Stimulated activated CD8-positive, alpha-beta memory T cell treated with anti-CD3 and anti-CD28 coated beads, Interleukin-7, amount 100 ng/mL, for 4 hours (primary cell): ENCODE results near the gene PDIA6.
"Not testable (repeated sequence)": the region's sequence is repeated elsewhere in the genome, so short reads cannot be mapped to it uniquely, and the experiment has no call there.

ENCODE experiments used
- DNase-seq, 2 donors: peaks; one replicate each; pipeline ENCODE4 v3.0.0-alpha.2; 2020; ENCODE audit warnings: low read depth in 2 of 2

PDIA6 gene

DNA sequence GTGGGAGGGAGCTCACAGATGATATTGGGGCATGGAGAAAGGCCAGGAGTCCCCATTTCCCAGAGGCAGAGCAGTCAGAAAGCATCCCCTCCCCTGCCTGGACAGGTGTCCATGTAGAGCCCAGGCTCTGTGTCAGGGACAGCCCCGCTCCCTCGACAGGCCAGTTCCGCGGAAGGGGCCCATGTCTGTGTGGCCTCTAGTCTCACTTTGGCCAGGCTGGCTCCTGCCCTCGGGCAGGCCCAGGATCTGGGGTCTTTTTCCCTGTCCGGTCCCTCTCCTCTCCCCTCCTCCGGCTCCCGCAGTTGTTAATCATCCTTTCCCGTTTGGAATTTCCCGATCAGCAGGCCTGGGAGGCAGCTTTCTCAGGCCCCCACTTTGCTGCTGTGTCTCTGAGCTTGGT lies 20.4 kb upstream of the PDIA6 start:
- DNase-seq: no peak

DNA sequence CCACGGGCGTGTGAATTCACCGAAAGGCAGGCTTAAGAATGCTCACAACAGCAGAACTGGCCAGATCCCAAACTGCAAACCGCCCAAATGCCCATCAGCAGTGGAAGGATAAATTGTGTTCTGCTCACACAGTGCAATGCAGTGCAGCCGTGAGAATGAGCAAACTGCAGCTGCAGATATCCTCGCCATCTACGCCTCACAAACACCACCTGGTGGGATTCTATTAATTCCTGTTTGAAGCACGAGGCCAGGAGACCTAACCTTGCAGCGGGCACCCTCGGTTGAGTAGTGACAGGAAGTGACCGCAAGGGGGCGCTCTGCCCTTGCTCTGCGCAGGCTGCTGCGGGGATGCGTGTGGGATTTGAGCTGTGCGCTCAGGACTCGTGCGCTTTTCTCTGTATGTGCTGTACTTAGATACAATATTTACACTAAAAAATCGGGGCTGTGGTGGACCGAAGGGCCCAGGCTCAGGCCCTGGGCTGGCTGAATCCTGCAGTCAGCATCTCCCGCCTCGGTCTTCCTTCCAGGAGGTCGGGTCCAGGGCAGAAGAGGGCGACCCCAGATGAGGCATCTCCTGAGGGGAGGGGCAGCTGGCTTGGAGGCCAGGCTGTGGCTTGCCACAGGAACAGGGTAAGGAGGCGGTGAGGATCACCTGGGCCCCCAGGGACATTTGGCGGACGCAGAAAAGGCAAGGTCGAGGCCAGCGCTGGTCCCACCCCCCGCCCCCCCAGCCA lies 19.8 kb upstream of the PDIA6 start:
- peak; percentile 57 to 66 for DNase-seq

DNA sequence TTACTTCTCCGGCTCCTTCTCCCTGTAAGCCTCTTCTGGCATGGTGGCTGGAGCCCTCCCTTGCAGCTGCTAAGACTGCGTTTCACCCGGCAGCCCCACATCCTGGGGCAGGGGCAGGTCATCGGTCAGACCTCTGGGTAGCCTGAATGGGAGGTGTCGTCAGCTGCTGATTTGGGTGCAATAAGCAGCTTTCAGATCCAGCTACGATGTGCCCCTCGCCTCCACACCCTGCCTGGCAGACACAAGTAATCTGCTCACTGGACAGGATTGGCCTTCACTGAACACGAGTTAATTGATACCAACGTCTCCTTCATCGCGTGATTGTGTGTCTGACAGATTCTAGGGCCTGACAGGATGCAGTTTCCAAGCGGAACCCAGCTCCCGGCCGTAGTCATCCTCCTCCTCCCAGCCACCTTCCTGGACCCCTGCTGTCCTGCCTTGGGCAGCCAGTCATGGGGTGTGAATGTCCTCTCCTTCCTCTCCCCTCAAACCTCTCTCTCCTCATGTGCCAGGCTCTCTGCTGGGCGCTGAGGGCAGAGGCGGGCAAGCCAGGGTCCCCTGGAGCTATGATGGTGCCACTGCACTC lies 18.9 kb upstream of the PDIA6 start:
- DNase-seq: no peak

GRCh38 chr2:10830641-10831399 lies 18.2 kb upstream of the PDIA6 start:
- DNase-seq: no peak

DNA sequence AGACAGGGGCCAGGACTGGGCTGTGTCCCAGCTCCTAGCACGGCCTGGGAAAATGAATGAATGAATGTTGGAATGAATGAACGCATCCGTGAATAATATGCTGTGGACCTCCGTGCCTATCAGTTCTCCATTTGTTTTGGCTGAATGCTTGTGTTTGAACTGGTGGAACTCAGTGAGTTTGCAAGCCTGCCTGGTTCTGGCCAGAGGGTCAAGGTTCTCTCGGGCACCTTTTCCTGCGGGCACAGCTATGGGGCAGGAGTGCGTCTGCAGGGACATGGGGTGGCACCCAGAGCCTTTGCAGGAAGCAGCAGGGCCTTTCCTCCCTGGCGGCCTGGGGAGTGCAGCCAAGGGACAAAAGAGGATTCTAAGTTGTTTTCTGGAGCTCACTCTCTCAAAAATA lies 17.6 kb upstream of the PDIA6 start:
- no peak for DNase-seq

- no peak for DNase-seq
Observed at GRCh38 chr2:10829299-10829698, 16.7 kb upstream of the PDIA6 start.

- DNase-seq: no peak
Observed at GRCh38 chr2:10828346-10828745, 15.8 kb upstream of the PDIA6 start.

GRCh38 chr2:10826625-10827024 lies 14.0 kb upstream of the PDIA6 start:
- no peak for DNase-seq

DNA sequence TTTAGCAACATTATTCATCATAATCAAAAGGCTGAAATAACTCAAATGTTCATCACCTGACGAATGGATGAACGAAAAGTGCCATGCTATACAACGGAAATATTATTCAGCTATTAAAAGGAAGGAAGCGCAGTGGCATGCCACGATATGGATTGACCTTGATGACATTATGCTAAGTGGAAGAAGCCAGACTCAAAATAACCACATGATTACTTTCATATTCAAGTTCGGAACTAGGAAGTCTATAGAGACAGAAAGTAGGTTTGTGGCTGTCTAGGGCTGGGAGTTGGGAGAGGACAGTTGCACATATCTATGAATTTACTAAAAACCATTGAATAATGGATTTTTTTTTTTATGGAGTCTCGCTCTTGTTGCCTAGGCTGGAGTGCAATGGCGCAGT lies 13.4 kb upstream of the PDIA6 start:
- DNase-seq: no peak

GRCh38 chr2:10824191-10824590 lies 11.6 kb upstream of the PDIA6 start:
- no peak for DNase-seq

- no peak for DNase-seq
Observed at GRCh38 chr2:10820978-10821695, 8.6 kb upstream of the PDIA6 start.

GRCh38 chr2:10820562-10820961 lies 8.0 kb upstream of the PDIA6 start:
- no peak for DNase-seq

DNA sequence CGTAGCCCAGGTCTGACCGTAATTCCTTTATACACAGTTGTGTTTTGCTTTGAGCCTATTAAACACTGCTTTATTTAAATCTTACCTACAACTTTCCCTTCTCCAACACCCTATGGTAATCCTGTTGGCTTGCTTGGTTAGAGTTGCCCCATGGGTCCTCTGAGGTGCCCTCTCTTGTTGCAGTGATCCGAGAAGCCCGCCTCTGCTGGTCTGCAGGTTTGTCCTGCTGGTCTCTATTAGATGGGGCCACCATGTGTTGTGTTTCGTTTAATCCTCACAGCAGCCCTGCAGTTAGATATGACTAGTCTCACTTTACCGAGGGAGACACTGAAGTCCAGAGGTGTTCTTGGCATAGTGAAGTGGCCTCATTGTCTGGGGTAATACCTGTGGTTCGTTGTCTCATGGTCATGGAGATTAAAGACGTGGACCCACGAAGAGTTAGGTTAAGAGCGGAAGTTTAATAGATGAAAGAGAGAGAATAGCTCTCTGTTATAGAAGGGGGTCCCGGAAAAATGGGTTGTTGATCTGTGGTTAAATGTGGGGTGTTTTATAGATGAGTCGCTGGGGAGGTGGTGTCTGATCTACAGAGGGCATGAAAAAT lies 7.2 kb upstream of the PDIA6 start:
- no peak for DNase-seq

GRCh38 chr2:10818984-10819383 lies 6.4 kb upstream of the PDIA6 start:
- DNase-seq: no peak

GRCh38 chr2:10818305-10818704 lies 5.7 kb upstream of the PDIA6 start:
- not testable (repeated sequence) for DNase-seq

GRCh38 chr2:10817413-10817812 lies 4.8 kb upstream of the PDIA6 start:
- DNase-seq: no peak

DNA sequence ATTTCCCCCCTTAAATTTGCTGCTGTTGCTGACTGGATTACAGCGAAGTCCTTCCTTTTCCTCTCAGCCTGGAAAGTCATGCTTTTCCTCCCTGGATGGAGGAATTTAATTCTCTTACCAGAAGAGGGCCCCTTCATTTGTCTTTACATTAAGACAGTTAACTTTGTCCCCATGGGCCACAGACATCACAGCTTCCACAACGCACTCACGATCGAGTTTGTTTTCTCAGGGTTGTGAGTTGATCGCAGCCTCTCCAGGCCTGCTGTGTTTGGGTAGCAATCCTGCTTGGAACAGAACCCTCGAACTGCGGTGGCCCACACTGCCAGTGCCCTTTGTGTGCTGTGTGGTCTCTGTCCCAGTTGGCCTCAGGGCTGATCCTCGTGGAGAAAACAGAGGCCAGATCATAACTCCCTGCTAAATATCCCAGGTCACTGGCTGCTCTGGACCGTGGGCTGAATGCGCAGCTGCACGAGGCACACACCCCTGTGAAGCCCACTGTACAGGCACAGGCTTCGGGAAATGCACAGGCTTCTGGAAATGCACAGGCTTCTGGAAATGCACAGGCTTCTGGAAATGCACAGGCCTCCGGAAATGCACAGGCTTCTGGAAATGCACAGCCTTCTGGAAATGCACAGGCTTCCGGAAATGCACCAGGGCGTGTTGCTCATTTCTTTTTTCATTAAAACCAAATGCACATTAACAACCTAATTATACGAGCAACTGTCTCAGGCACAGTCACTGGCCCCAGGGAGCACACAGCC lies 2.2 kb upstream of the PDIA6 start:
- no peak for DNase-seq

- no peak for DNase-seq
Observed at GRCh38 chr2:10814142-10814541, 1.6 kb upstream of the PDIA6 start.

DNA sequence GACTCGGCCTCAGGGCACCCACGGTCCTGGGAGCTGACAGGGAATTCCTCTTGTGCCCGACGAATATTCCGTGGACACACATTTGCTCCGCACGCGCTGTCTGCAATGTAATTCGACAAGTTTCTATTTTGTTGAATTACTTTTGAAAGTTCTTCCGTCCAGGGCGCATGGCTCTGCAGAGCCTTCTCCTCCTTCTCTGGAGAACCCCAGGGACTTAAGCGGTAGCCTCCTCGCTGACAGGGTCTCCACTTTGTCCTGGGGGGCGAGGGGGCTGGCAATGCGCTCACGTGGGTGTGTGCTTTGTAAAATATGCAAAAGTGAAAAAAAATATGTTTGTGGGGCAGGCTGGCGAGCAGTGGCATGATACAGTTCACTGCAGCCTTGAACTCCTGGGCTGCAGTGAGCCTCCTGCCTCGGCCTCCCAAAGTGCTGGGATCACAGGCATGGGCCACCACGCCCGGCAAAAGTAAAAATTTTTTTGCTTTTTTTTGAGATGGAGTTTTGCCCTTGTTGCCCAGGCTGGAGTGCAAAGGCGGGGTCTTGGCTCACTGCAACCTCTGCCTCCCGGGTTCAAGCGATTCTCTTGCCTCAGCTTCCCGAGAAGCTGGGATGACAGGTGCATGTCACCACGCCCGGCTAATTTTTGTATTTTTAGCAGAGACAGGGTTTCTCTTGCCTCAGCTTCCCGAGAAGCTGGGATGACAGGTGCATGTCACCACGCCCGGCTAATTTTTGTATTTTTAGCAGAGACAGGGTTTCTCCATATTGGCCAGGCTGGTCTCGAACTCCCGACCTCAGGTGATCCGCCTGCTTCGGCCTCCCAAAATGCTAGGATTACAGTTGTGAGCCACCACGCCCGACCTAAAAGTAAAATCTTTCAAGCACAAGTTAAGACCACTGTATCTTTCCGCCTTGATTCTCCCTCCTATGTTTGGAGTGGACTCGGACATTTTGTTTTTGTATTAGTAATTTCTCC lies 866 bp upstream of the PDIA6 start:
- not testable (repeated sequence) for DNase-seq

- no peak for DNase-seq
Observed at GRCh38 chr2:10811517-10811916, 1.1 kb downstream of the PDIA6 start.
